Spleen (tissue), 11 donors: Measurements from ENCODE around the gene DEPDC5. TPM values are rescaled to one million over a fixed set of nuclear protein-coding genes. Genes with fewer than 3 reads are reported as not detected.
A peak's percentile ranks its signal among the peaks of the same experiment; 100 is the strongest.

Experiments
- DNase-seq: peaks from one replicate; pipeline ENCODE4 v3.0.0-alpha.2; 2020
- H3K27ac ChIP-seq, 8 donors: fragments of 200-600 bp; sonication (generic) in 7 of 8; 1 replicate in 4 of 8; 2 replicates in 4 of 8; pipeline versions ENCODE4 v1.5.0 to v1.8.0; 2016 to 2021; ENCODE audit warnings: inconsistent platforms in 4 of 8, mild to moderate bottlenecking in 4 of 8, moderate library complexity in 1 of 8
- H3K27me3 ChIP-seq, 7 donors: fragments of 200-600 bp; sonication (generic) in 6 of 7; replicated peaks in 1 of 7; 1 replicate in 4 of 7; 2 replicates in 3 of 7; pipeline versions ENCODE4 v1.5.0 to v1.8.0; 2016 to 2021; ENCODE audit warnings: inconsistent platforms in 3 of 7, mild to moderate bottlenecking in 1 of 7
- H3K36me3 ChIP-seq, 6 donors: fragments of 200-600 bp; sonication (generic) in 5 of 6; 1 replicate in 4 of 6; 2 replicates in 2 of 6; pipeline versions ENCODE4 v1.5.0 to v1.8.0; 2016 to 2021; ENCODE audit warnings: inconsistent platforms in 2 of 6
- H3K4me1 ChIP-seq, 6 donors: fragments of 200-600 bp; sonication (generic) in 5 of 6; 1 replicate in 3 of 6; 2 replicates in 3 of 6; pipeline versions ENCODE4 v1.5.0 to v1.8.0; 2016 to 2021; ENCODE audit warnings: inconsistent platforms in 3 of 6
- H3K4me3 ChIP-seq, 8 donors: fragments of 200-600 bp; sonication (generic) in 7 of 8; 1 replicate in 4 of 8; 2 replicates in 4 of 8; pipeline versions ENCODE4 v1.5.0 to v1.8.0; 2016 to 2021; ENCODE audit warnings: inconsistent platforms in 4 of 8, mild to moderate bottlenecking in 4 of 8, moderate library complexity in 2 of 8
- H3K9me3 ChIP-seq, 8 donors: fragments of 200-600 bp; sonication (generic) in 7 of 8; 1 replicate in 4 of 8; 2 replicates in 4 of 8; pipeline versions ENCODE4 v1.5.0 to v1.8.0; 2016 to 2021; ENCODE audit warnings: inconsistent platforms in 4 of 8
- POLR2A ChIP-seq, 3 donors: fragments of 450-650 bp; IDR thresholded peaks; one replicate each; pipeline ENCODE4 v1.5.1; 2017; ENCODE audit warnings: antibody characterized with exemption in 3 of 3, mild to moderate bottlenecking in 1 of 3
- POLR2AphosphoS5 ChIP-seq, 3 donors: sonication (generic); formaldehyde crosslinking; IDR thresholded peaks; one replicate each; pipeline ENCODE4 v1.5.1; 2017; ENCODE audit warnings: antibody characterized with exemption in 3 of 3
- WGBS, 5 donors: extraction: QIAGEN DNeasy Blood & Tissue Kit in 3 of 5; methylation state at CpG; one replicate each; pipeline versions ENCODE4 v1.1.5 to v1.1.7; 2013 to 2018; 5-methylcytosine and 5-hydroxymethylcytosine counted together
- intact Hi-C: fragments of 100-400 bp; cut with DNase I; formaldehyde crosslinking; loops from one replicate; pipeline ENCODE4 v1.15.0; 2023; ENCODE audit warnings: low total_unique reads
- polyA plus RNA-seq, 3 donors: library from polyadenylated mRNA; stranded (reverse); fragments of 200-250 nt; gene quantifications; one replicate each; pipeline ENCODE4 v1.2.1, GENCODE V29; 2013
- total RNA-seq, 7 donors: library from RNA; depleted of rRNA in 3 of 7; stranded (reverse); fragments of >200 nt in 3 of 7; fragmentation: NEBNext Ultra II Directional in 4 of 7; extraction: Animal tissue kit (Norgen Biotek cat#: 25700) in 4 of 7; gene quantifications; one replicate each; pipeline versions ENCODE4 v1.1.0 to v1.2.1, GENCODE V29; 2016 to 2021
- TF ChIP-seq, protein P1 (sequence below), 11 experiments: fragments of 200-600 bp in 7 of 11; fragments of 450-650 bp in 4 of 11; sonication (generic) in 4 of 11; IDR thresholded peaks in 8 of 11; conservative IDR thresholded peaks in 3 of 11; 1 replicate in 7 of 11; 2 replicates in 4 of 11; pipeline versions ENCODE4 v1.4.0 to v1.8.0; 2016 to 2021; ENCODE audit warnings: antibody characterized with exemption in 11 of 11, inconsistent platforms in 4 of 11, mild to moderate bottlenecking in 1 of 11
- donor health status: healthy with polysubstance abuse.
- donor health status: DM: no; HTN: no; CAD: no; lungs with moderate emphysema.
- donor health status: DM: no; HTN: no; CAD: no.
- donor health status: Bipolar disorder and iron deficiency.
- donor health status: healthy.
- donor health status: DM: no; HTN: no; CAD: no.
- donor health status: DM: yes; HTN: yes; CAD: no.

The DEPDC5 gene
- total and polyA plus RNA-seq, 10 donors, result 9.6 to 64.6 (median 44.3) TPM

DNA sequence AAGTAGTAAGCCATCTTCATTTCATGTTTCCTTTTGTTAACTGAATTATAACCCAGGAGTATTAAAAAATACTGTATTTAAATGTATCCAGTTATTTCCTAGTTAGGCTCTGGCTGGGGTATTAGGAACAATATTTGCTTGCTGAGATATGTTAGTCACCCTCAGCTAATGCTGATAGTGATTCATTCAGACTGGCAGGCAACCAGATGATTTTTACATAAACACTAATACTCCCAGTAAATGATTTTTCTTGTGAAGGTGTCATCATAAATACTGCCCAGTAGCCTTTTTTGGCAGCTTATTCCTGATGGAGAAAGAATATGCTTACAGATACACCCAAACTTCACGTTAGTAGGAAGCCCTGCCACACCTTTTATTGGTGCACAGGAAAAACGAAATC lies 198.7 kb downstream of the DEPDC5 start:
- H3K4me1 ChIP-seq, result peaks cover 22 to 89% (median 54%) of the 10 kb centered on the region in 6 donors
- 61 to 78% (median 76%) methylated on average over 2 of the region's 2 CpGs for WGBS, 5 donors
- no peak overlapping the region for H3K4me3 ChIP-seq
- H3K27ac ChIP-seq, result peak overlapping the region in 2 of 8 donors; percentile 34 to 46
- H3K9me3 ChIP-seq, result no peaks in the 10 kb centered on the region
- peaks cover 0 to 90% (median 35%) of the 10 kb centered on the region in 6 donors for H3K36me3 ChIP-seq
- H3K27me3 ChIP-seq, result no peaks in the 10 kb centered on the region
- intact Hi-C loops, result no loop called here
- TF ChIP-seq POLR2A (IDR thresholded peaks at IDR 0.05) (no peak), POLR2AphosphoS5 (IDR thresholded peaks at IDR 0.05) (no peak)
- TF ChIP-seq, protein P1, sequence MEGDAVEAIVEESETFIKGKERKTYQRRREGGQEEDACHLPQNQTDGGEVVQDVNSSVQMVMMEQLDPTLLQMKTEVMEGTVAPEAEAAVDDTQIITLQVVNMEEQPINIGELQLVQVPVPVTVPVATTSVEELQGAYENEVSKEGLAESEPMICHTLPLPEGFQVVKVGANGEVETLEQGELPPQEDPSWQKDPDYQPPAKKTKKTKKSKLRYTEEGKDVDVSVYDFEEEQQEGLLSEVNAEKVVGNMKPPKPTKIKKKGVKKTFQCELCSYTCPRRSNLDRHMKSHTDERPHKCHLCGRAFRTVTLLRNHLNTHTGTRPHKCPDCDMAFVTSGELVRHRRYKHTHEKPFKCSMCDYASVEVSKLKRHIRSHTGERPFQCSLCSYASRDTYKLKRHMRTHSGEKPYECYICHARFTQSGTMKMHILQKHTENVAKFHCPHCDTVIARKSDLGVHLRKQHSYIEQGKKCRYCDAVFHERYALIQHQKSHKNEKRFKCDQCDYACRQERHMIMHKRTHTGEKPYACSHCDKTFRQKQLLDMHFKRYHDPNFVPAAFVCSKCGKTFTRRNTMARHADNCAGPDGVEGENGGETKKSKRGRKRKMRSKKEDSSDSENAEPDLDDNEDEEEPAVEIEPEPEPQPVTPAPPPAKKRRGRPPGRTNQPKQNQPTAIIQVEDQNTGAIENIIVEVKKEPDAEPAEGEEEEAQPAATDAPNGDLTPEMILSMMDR (IDR thresholded peaks at IDR 0.05 in 8 of 11, conservative IDR thresholded peaks at IDR 0.05 in 3 of 11), result no peak
- no peak for DNase-seq

DNA sequence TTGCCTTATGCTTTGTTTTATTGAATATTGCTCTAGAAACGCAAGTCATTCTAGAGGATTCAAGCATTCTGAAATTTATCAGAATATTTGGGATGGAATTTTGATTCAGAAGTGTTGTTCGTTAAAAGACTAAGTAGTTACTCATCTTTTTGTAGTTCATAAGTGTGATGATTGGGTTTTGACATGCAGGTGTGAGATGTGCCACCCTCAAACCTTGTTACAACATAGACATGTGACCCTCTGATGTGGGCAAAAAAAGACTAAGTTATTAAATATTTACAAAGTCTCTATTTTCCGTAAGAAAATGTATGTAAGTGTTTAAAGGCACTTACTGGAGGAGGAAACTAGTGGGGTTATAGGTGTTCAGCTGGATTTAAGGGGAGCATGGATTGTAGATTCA lies 199.4 kb downstream of the DEPDC5 start:
- Histone ChIP-seq H3K27ac (peak overlapping the region in 3 of 8 donors; percentile 34 to 72 (median 46)), H3K4me3 (no peak overlapping the region), H3K27me3 (no peaks in the 10 kb centered on the region), H3K36me3 (peaks cover 0 to 90% (median 40%) of the 10 kb centered on the region in 6 donors), H3K9me3 (no peaks in the 10 kb centered on the region), H3K4me1 (peaks cover 22 to 84% (median 47%) of the 10 kb centered on the region in 6 donors)
- DNase-seq, result no peak
- intact Hi-C loops, result no loop called here
- 70 to 90% (median 86%) methylated on average over 3 of the region's 3 CpGs for WGBS, 5 donors
- TF ChIP-seq POLR2A (IDR thresholded peaks at IDR 0.05) (no peak), POLR2AphosphoS5 (IDR thresholded peaks at IDR 0.05) (no peak)
- TF ChIP-seq, protein P1 (IDR thresholded peaks at IDR 0.05 in 8 of 11, conservative IDR thresholded peaks at IDR 0.05 in 3 of 11), result no peak

DNA sequence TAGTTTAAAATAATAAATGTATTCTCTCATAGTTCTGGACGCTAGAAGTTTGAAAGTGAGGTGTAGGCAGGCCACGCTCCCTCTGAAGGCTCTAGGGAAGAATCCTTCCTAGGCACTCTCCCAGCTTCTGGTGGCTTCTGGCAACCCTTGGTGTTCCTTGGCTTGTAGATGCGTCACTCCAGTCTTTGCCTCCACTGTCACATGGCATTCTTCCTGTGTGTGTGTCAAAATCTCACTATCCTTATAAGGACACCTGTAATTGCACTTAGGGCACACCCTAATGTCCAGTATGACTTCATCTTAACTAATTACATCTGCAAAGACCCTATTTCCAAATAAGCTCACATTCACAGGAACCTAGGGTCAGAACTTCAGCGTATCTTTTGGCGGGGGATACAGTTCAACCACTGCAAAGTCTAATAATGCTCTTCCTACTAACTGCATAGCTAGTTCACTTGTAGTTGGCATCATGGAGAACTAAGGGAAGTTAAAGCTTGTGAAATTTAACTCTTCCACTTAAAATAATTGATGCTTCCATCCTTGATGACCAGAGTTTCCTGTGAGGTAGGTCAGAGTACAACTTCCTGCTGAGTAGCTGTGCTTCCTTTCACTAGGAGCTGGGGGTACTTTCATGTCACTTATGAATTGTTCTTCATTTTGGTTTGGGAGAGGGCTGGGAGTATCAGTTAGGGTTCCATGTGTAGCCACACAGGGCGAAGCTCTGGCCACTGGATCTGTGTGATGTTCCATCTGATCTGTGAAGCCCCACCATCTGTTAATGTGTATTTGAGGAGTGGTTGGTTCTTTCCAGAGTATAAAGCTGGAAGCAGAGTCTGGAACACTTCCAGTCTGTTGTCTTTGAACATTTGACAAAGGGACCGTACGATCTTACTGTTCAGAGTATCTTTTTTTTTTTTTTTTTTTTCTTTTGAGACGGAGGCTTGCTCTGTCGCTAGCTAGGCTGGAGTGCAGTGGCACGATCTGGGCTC lies 201.0 kb downstream of the DEPDC5 start:
- intact Hi-C loops, result no loop called here
- DNase-seq, result peak; percentile 6
- peaks cover 22 to 79% (median 42%) of the 10 kb centered on the region in 6 donors for H3K4me1 ChIP-seq
- no peak for TF ChIP-seq POLR2A (IDR thresholded peaks at IDR 0.05)
- TF ChIP-seq, protein P1 (IDR thresholded peaks at IDR 0.05 in 8 of 11, conservative IDR thresholded peaks at IDR 0.05 in 3 of 11), result no peak
- no peak for TF ChIP-seq POLR2AphosphoS5 (IDR thresholded peaks at IDR 0.05)
- H3K27ac ChIP-seq, result peak overlapping the region; percentile 5 to 72 (median 36)
- H3K27me3 ChIP-seq, result no peaks in the 10 kb centered on the region
- 73 to 85% (median 78%) methylated on average over 10 to 11 of the region's 11 CpGs for WGBS, 5 donors
- no peak overlapping the region for H3K4me3 ChIP-seq
- no peaks in the 10 kb centered on the region for H3K9me3 ChIP-seq
- peaks cover 0 to 83% (median 34%) of the 10 kb centered on the region in 6 donors for H3K36me3 ChIP-seq

DNA sequence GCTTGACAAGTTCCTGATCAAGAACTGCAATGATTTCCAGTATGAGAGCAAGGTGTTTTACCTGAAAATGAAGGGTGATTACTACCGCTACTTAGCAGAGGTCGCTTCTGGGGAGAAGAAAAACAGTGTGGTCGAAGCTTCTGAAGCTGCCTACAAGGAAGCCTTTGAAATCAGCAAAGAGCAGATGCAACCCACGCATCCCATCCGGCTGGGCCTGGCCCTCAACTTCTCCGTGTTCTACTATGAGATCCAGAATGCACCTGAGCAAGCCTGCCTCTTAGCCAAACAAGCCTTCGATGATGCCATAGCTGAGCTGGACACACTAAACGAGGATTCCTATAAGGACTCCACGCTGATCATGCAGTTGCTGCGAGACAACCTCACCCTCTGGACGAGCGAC lies 202.5 kb downstream of the DEPDC5 start:
- H3K9me3 ChIP-seq, result no peaks in the 10 kb centered on the region
- peaks cover 0 to 68% (median 23%) of the 10 kb centered on the region in 6 donors for H3K36me3 ChIP-seq
- H3K27ac ChIP-seq, result peak overlapping the region in 2 of 8 donors; percentile 43 to 57
- intact Hi-C loops, result no loop called here
- WGBS, 5 donors, result 87 to 94% (median 91%) methylated on average over 12 of the region's 12 CpGs
- H3K27me3 ChIP-seq, result no peaks in the 10 kb centered on the region
- DNase-seq, result peak; percentile 29
- H3K4me3 ChIP-seq, result no peak overlapping the region
- TF ChIP-seq POLR2A (IDR thresholded peaks at IDR 0.05) (no peak), POLR2AphosphoS5 (IDR thresholded peaks at IDR 0.05) (no peak)
- TF ChIP-seq, protein P1 (IDR thresholded peaks at IDR 0.05 in 8 of 11, conservative IDR thresholded peaks at IDR 0.05 in 3 of 11), result no peak
- H3K4me1 ChIP-seq, result peaks cover 22 to 67% (median 36%) of the 10 kb centered on the region in 6 donors
